Endothelial cell of umbilical vein (primary cell): ENCODE measurements around the gene GRIK3.

Source experiments
- EZH2 ChIP-seq: IDR thresholded peaks from 2 replicates; pipeline ENCODE4 v1.6.1; 2012; ENCODE audit warnings: borderline replicate concordance, low read depth, mild to moderate bottlenecking, moderate library complexity, low read length, inconsistent platforms; ENCODE audit not compliant: severe bottlenecking
- FOS ChIP-seq: IDR thresholded peaks from 2 replicates; pipeline ENCODE4 v1.6.1; 2011; ENCODE audit warnings: mild to moderate bottlenecking, low read length, moderate library complexity, borderline replicate concordance; ENCODE audit not compliant: insufficient read depth
- GATA2 ChIP-seq: IDR thresholded peaks from 2 replicates; pipeline ENCODE4 v1.7.0; 2011; ENCODE audit warnings: low read depth, mild to moderate bottlenecking, moderate library complexity, mixed read lengths, low read length; ENCODE audit not compliant: insufficient read length, insufficient read depth
- JUN ChIP-seq: IDR thresholded peaks from 2 replicates; pipeline ENCODE4 v1.6.1; 2011; ENCODE audit warnings: borderline replicate concordance, low read depth; ENCODE audit not compliant: insufficient read length, insufficient read depth
- MYC ChIP-seq: IDR thresholded peaks from one replicate; pipeline ENCODE4 v1.6.1; 2011; ENCODE audit warnings: mild to moderate bottlenecking, low read depth, low read length
- POLR2A ChIP-seq: IDR thresholded peaks from 2 replicates; pipeline ENCODE4 v1.6.1; 2012; ENCODE audit warnings: low read depth, mild to moderate bottlenecking, control low read depth, low read length
- POLR2AphosphoS5 ChIP-seq: IDR thresholded peaks from 2 replicates; pipeline ENCODE4 v1.6.1; 2012; ENCODE audit warnings: low read depth, mild to moderate bottlenecking, control low read depth, low read length, moderate library complexity; ENCODE audit not compliant: insufficient read depth
- TF ChIP-seq, protein P1 (sequence below), 2 donors: IDR thresholded peaks; 1 replicate in 1 of 2; 2 replicates in 1 of 2; pipeline ENCODE4 v1.5.1; 2011; ENCODE audit warnings: low read length in 2 of 2, mild to moderate bottlenecking in 2 of 2, moderate library complexity in 2 of 2, control low read depth in 1 of 2, inconsistent platforms in 1 of 2, low read depth in 1 of 2; ENCODE audit not compliant: insufficient read depth in 1 of 2; ENCODE audit errors: extremely low read depth in 1 of 2
- TF ChIP-seq, protein P2 (sequence below): IDR thresholded peaks from 2 replicates; pipeline ENCODE4 v1.6.1; 2011; ENCODE audit not compliant: insufficient read depth, insufficient read length

DNA sequence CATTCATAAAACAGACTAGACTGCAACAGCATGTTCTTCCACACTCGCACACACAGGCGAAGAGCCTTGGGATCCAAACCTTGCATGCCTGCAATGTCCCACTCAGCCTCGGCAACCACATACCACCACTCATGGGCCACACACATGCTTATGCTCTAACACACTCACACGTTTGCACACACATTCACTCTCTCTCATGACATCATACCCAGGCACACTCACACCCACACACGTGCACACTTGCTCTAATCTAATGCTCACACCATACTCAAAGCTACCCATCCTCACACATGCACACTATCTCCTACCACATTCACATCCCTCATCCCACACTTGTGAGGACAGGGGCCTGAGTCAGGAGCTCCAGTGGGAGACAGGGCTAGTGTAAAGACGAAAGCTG is 50.3 kb downstream of the GRIK3 start:
- TF ChIP-seq POLR2A (no peak), EZH2 (no peak), POLR2AphosphoS5 (no peak), GATA2 (no peak), JUN (no peak), FOS (no peak), MYC (no peak)
- TF ChIP-seq, protein P1, sequence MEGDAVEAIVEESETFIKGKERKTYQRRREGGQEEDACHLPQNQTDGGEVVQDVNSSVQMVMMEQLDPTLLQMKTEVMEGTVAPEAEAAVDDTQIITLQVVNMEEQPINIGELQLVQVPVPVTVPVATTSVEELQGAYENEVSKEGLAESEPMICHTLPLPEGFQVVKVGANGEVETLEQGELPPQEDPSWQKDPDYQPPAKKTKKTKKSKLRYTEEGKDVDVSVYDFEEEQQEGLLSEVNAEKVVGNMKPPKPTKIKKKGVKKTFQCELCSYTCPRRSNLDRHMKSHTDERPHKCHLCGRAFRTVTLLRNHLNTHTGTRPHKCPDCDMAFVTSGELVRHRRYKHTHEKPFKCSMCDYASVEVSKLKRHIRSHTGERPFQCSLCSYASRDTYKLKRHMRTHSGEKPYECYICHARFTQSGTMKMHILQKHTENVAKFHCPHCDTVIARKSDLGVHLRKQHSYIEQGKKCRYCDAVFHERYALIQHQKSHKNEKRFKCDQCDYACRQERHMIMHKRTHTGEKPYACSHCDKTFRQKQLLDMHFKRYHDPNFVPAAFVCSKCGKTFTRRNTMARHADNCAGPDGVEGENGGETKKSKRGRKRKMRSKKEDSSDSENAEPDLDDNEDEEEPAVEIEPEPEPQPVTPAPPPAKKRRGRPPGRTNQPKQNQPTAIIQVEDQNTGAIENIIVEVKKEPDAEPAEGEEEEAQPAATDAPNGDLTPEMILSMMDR (IDR thresholded peaks at IDR 0.05; ENCODE audit: extremely low read depth in 1 of 2, insufficient read depth in 1 of 2, low read depth in 1 of 2, low read length in 2 of 2) = no peak
- TF ChIP-seq, protein P2, sequence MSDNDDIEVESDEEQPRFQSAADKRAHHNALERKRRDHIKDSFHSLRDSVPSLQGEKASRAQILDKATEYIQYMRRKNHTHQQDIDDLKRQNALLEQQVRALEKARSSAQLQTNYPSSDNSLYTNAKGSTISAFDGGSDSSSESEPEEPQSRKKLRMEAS = no peak
